Smooth muscle cell (in vitro differentiated cells): ENCODE data around the gene PDZD7. TPM values are rescaled to one million over a fixed set of nuclear protein-coding genes. Genes with fewer than 3 reads are reported as not detected.

Experiments
- DNase-seq: peaks from one replicate; lab custom pipeline; 2025; ENCODE audit not compliant: unreplicated experiment; lab: John Stamatoyannopoulos, UW
- H2AFZ ChIP-seq: fragments of 200-600 bp; sonication (generic); 2 replicates; pipeline ENCODE4 v1.6.0; 2016; ENCODE audit warnings: antibody characterized with exemption, low read depth, mild to moderate bottlenecking
- H3F3A ChIP-seq: fragments of 200-600 bp; sonication (generic); 2 replicates; pipeline ENCODE4 v1.6.0; 2017; ENCODE audit warnings: antibody characterized with exemption, low read depth
- H3K27ac ChIP-seq: fragments of 200-600 bp; sonication (generic); 2 replicates; pipeline ENCODE4 v1.5.1; 2016; ENCODE audit warnings: low read depth, mild to moderate bottlenecking
- H3K27me3 ChIP-seq: fragments of 200-600 bp; sonication (generic); 2 replicates; pipeline ENCODE4 v1.6.1; 2016; ENCODE audit warnings: low read depth, mild to moderate bottlenecking
- H3K36me3 ChIP-seq: fragments of 200-600 bp; sonication (generic); 2 replicates; pipeline ENCODE4 v1.5.1; 2016; ENCODE audit warnings: low read depth
- H3K4me1 ChIP-seq: fragments of 200-600 bp; sonication (generic); 2 replicates; pipeline ENCODE4 v1.5.1; 2016; ENCODE audit warnings: low read depth
- H3K4me2 ChIP-seq: fragments of 200-600 bp; sonication (generic); 2 replicates; pipeline ENCODE4 v1.6.0; 2016; ENCODE audit warnings: mild to moderate bottlenecking
- H3K4me3 ChIP-seq: fragments of 200-600 bp; sonication (generic); 2 replicates; pipeline ENCODE4 v1.5.1; 2016; ENCODE audit warnings: mild to moderate bottlenecking
- H3K79me2 ChIP-seq: fragments of 200-600 bp; sonication (generic); 2 replicates; pipeline ENCODE4 v1.6.0; 2016; ENCODE audit warnings: low read depth, mild to moderate bottlenecking
- H3K9ac ChIP-seq: fragments of 200-600 bp; sonication (generic); 2 replicates; pipeline ENCODE4 v1.6.0; 2016; ENCODE audit warnings: low read depth
- H3K9me3 ChIP-seq: fragments of 200-600 bp; sonication (generic); replicated peaks from 2 replicates; pipeline ENCODE4 v1.5.1; 2016; ENCODE audit warnings: low read depth
- H4K20me1 ChIP-seq: fragments of 200-600 bp; sonication (generic); 2 replicates; pipeline ENCODE4 v1.6.0; 2016; ENCODE audit warnings: low read depth
- CTCF ChIP-seq: fragments of 200-600 bp; sonication (generic); IDR thresholded peaks from 2 replicates; pipeline ENCODE4 v1.5.1; 2017; ENCODE audit warnings: borderline replicate concordance, mild to moderate bottlenecking, antibody characterized with exemption; ENCODE audit not compliant: insufficient read depth, poor library complexity, severe bottlenecking
- WGBS: methylation state at CpG from one replicate; pipeline ENCODE4 v1.1.7; 2016; ENCODE audit warnings: low lambda C conversion rate; 5-methylcytosine and 5-hydroxymethylcytosine counted together
- polyA plus RNA-seq: library from polyadenylated mRNA; unstranded; fragments of >200 nt; fragmentation: Nextera tagmentation; extraction: Ambion mirVana; gene quantifications from 2 replicates; pipeline ENCODE4 v1.2.1, GENCODE V29; 2016
- total RNA-seq: library from RNA; depleted of rRNA; stranded (reverse); fragments of >200 nt; gene quantifications from 2 replicates; pipeline ENCODE4 v1.2.3, GENCODE V29; 2014

Gene PDZD7
- total and polyA plus RNA-seq, 2 experiments from 2014 or later: 0.93 to 2.0 TPM

GRCh38 chr10:101042667-101043362 is 11.9 kb upstream of the PDZD7 start:
- H3K27ac ChIP-seq: peak overlapping the region; percentile 93
- no peaks in the 10 kb centered on the region for H3K79me2 ChIP-seq
- H3K36me3 ChIP-seq: peaks cover 2% of the 10 kb centered on the region
- 4% methylated on average over 39 of the region's 40 CpGs for WGBS
- no peaks in the 10 kb centered on the region for H4K20me1 ChIP-seq
- peak overlapping the region; percentile 70 for H3K4me3 ChIP-seq
- H2AFZ ChIP-seq: peak overlapping the region; percentile 74
- H3K4me2 ChIP-seq: peak overlapping the region; percentile 86
- H3K9me3 ChIP-seq: no peaks in the 10 kb centered on the region
- peak overlapping the region; percentile 95 for H3K9ac ChIP-seq
- peaks cover 18% of the 10 kb centered on the region for H3K4me1 ChIP-seq
- TF ChIP-seq CTCF: no peak
- peaks cover 28% of the 10 kb centered on the region for H3K27me3 ChIP-seq
- peaks cover 27% of the 10 kb centered on the region for H3F3A ChIP-seq
- peak; percentile 64 for DNase-seq

DNA sequence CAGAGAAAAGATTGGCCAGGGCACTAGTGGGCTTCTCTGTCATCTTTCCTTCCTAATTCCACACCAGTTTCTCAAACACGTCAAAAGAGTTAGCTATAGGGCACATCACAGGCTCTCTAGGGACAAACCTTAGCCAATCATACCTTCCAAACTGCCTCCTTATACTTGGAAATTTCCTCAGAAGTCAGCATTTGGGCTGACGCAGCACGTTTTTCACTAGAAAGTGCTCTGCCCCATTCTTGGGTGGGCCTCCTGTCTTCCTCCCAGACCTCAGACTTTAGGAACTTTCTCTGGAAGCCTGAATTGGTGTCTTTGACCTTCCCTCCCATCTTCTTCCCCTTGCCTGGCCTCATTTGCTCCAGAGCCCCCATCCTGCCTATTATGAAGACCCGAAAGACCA is 11.2 kb upstream of the PDZD7 start:
- no peak for DNase-seq
- Histone ChIP-seq H3K27ac (peak overlapping the region; percentile 93), H3K79me2 (no peaks in the 10 kb centered on the region), H3K9me3 (no peaks in the 10 kb centered on the region), H3K4me1 (peaks cover 14% of the 10 kb centered on the region), H3K4me2 (peak overlapping the region; percentile 86), H3K9ac (no peak overlapping the region), H3K36me3 (peaks cover 6% of the 10 kb centered on the region), H2AFZ (no peak overlapping the region), H3F3A (peaks cover 27% of the 10 kb centered on the region), H3K27me3 (peaks cover 21% of the 10 kb centered on the region), H4K20me1 (no peaks in the 10 kb centered on the region), H3K4me3 (peak overlapping the region; percentile 70)
- TF ChIP-seq CTCF: no peak
- 88% methylated on average over 4 of the region's 4 CpGs for WGBS

DNA sequence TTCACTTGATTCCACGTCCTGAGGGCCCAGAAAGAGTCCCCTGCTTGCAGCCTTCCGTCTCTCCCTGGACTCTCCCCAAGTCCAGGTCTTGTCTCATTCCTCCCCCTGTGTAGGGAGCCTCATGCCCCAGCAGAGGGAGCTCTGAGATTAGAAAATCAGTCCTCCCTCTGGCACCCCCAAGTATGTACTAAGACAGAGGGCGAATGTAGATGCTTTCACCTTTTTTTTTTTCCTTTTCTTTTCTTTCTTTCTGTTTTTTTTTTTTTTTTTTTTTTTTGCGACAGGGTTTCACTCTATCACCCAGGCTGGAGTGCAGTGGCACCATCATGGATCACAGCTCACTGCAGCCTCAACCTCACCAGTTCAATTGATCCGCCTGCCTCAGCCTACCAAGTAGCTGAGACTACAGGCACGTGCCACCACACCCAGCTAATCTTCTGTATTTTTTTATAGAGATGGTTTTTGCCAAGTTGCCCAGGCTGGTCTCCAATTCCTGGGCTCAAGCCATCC is 10.4 kb upstream of the PDZD7 start:
- peak; percentile 10 for DNase-seq
- peaks cover 7% of the 10 kb centered on the region for H4K20me1 ChIP-seq
- TF ChIP-seq CTCF: peak; percentile 73
- peaks cover 13% of the 10 kb centered on the region for H3K27me3 ChIP-seq
- H2AFZ ChIP-seq: no peak overlapping the region
- H3K79me2 ChIP-seq: no peaks in the 10 kb centered on the region
- no peak overlapping the region for H3K27ac ChIP-seq
- no peak overlapping the region for H3K9ac ChIP-seq
- WGBS: 43% methylated on average over 5 of the region's 6 CpGs
- H3K4me3 ChIP-seq: no peak overlapping the region
- no peaks in the 10 kb centered on the region for H3K9me3 ChIP-seq
- H3F3A ChIP-seq: peaks cover 27% of the 10 kb centered on the region
- H3K4me2 ChIP-seq: no peak overlapping the region
- H3K4me1 ChIP-seq: peaks cover 8% of the 10 kb centered on the region
- H3K36me3 ChIP-seq: peaks cover 10% of the 10 kb centered on the region
